Type B pancreatic cell (in vitro differentiated cells): ENCODE measurements around the gene RAD1. TPM values are rescaled to one million over a fixed set of nuclear protein-coding genes. Genes with fewer than 3 reads are reported as not detected.

Experiments used
- DNase-seq: peaks from one replicate; pipeline ENCODE4 v3.0.0; 2021; ENCODE audit warnings: mixed read lengths; ENCODE audit not compliant: unreplicated experiment; ENCODE audit errors: extremely low spot score
- H3K27ac Mint-ChIP-seq: 2 replicates; pipeline ENCODE4 v1.8.0; 2021; ENCODE audit warnings: mild to moderate bottlenecking, mixed read lengths
- H3K27me3 Mint-ChIP-seq: 2 replicates; pipeline ENCODE4 v1.8.0; 2021; ENCODE audit warnings: mixed read lengths
- H3K36me3 Mint-ChIP-seq: 2 replicates; pipeline ENCODE4 v1.8.0; 2021; ENCODE audit warnings: mixed read lengths
- H3K4me1 Mint-ChIP-seq: one replicate; pipeline ENCODE4 v1.8.0; 2021; ENCODE audit warnings: mixed read lengths; ENCODE audit not compliant: unreplicated experiment
- H3K4me3 Mint-ChIP-seq: 2 replicates; pipeline ENCODE4 v1.8.0; 2021; ENCODE audit warnings: mild to moderate bottlenecking, mixed read lengths
- H3K9me3 Mint-ChIP-seq: 2 replicates; pipeline ENCODE4 v1.8.0; 2021; ENCODE audit warnings: mixed read lengths
- long read RNA-seq: library from polyadenylated mRNA; unstranded; transcript quantifications from one replicate; pipeline ENCODE4 v2.0.0, GENCODE V29; 2020
- total RNA-seq: library from RNA; stranded (reverse); gene quantifications from 2 replicates; pipeline ENCODE4 v1.2.1, GENCODE V29; 2021; ENCODE audit warnings: low replicate concordance
- TF ChIP-seq, protein P1 (sequence below): fragments of 200-600 bp; sonication (generic); conservative IDR thresholded peaks from 2 replicates; pipeline ENCODE4 v1.5.0; 2021; ENCODE audit warnings: antibody characterized with exemption, mild to moderate bottlenecking

The RAD1 gene
- 19.5 and 20.9 TPM in 2 replicates for total RNA-seq
- long read RNA-seq, full-length matches to known transcripts = 81 of 103 reads
- long read RNA-seq, partial matches to known transcripts = 7 of 103 reads
- long read RNA-seq, other reads (novel, unspliced or antisense) = 15 of 103 reads

DNA sequence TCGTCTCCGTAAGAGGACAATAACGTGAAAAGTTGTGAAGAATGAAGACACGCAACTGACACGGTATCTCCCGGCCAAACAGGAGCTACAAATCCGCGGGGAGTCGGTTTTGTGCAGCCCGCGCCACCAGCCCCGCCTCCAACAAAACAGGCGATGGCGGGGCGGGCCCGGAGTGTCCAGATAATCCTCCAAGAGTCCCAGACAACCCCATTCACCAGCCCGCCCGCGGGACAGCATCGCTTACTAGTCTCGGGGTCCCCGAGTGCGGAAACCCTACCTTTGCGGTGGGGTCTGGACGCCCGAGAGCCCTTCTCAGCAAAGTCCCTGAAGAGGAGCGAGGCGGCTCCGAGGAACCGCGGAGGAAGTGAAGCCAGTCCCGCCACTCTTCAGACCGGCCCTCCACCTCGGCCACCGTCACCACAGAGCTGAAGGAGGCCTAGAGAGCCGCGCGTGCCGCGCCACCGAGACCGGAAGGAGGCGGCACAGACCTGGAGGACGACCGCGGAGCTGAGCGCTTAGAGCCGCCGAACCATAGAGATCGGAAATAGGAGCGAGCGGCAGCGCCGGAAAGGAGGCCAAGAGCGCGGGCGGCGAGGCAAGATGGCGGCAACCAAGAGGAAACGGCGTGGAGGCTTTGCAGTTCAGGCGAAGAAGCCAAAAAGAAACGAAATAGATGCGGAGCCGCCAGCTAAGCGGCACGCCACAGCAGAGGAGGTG lies at the start of gene RAD1, which contains the start of gene BRIX1:
Gene RAD1, minus strand, starts transcription at position 366 of the 717 bp plus-strand sequence. CDS start 612 bp downstream, outside the sequence.
Gene BRIX1, plus strand, starts transcription at position 573 of the 717 bp plus-strand sequence. Its CDS starts 28 bp downstream, at position 601.
- H3K27ac Mint-ChIP-seq = no peak within 1 kb of the TSS
- TF ChIP-seq, protein P1, sequence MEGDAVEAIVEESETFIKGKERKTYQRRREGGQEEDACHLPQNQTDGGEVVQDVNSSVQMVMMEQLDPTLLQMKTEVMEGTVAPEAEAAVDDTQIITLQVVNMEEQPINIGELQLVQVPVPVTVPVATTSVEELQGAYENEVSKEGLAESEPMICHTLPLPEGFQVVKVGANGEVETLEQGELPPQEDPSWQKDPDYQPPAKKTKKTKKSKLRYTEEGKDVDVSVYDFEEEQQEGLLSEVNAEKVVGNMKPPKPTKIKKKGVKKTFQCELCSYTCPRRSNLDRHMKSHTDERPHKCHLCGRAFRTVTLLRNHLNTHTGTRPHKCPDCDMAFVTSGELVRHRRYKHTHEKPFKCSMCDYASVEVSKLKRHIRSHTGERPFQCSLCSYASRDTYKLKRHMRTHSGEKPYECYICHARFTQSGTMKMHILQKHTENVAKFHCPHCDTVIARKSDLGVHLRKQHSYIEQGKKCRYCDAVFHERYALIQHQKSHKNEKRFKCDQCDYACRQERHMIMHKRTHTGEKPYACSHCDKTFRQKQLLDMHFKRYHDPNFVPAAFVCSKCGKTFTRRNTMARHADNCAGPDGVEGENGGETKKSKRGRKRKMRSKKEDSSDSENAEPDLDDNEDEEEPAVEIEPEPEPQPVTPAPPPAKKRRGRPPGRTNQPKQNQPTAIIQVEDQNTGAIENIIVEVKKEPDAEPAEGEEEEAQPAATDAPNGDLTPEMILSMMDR = no peak
- H3K4me3 Mint-ChIP-seq = no peak within 1 kb of the TSS
- H3K9me3 Mint-ChIP-seq = no peaks in the 10 kb centered on the region
- H3K4me1 Mint-ChIP-seq = peaks cover 19% of the 10 kb centered on the region
- H3K27me3 Mint-ChIP-seq = no peaks in the 10 kb centered on the region
- DNase-seq = peak; percentile 96
- peaks cover 16% of the 10 kb centered on the region for H3K36me3 Mint-ChIP-seq

- no peaks in the 10 kb centered on the region for H3K27me3 Mint-ChIP-seq
- TF ChIP-seq, protein P1 = no peak
- no peak overlapping the region for H3K4me3 Mint-ChIP-seq
- H3K36me3 Mint-ChIP-seq = peaks cover 12% of the 10 kb centered on the region
- peaks cover 7% of the 10 kb centered on the region for H3K4me1 Mint-ChIP-seq
- H3K9me3 Mint-ChIP-seq = no peaks in the 10 kb centered on the region
- DNase-seq = no peak
- no peak overlapping the region for H3K27ac Mint-ChIP-seq
These were observed 44.0 kb upstream of the RAD1 start for GRCh38 chr5:34959323-34959722.

DNA sequence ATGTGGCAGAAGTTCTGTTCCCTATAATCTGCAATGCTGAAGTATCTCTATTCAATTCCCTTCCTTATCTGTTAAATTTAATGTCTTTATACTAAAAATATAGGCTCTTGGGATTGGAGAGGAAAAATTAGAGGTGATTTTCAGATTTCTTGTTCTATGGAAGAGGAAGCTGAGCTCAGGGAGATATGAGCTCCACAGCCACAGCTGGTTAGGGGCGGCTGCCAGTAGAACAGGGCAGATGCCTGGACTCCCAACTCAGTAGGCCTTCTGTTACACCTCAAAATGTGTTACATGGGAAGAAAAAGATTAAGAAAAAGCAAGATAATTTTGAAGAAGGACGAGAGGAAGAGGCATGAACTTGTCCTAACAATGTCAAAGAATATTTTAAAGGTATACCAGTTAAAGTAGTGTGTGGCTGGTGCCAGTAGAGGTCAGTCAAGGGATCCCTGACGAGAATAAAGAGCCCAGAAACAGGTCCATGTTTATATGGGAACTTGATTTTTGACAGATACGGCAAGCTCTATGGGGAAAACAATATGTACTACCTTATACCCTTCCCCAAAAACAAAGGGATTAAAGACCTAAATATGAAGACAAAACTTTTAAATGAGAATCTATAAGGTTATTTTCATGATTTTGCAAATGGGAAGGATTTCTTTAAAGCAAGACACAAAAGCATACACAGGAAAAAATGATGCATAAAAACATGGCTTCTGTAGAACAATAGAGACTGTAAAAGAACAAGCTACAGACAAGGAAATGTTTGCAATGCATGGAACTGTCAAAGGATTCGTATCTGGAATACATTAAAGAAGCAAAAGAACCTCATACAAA lies 42.8 kb upstream of the RAD1 start:
- Mint-ChIP-seq H3K4me1 (peaks cover 7% of the 10 kb centered on the region), H3K27me3 (no peaks in the 10 kb centered on the region), H3K36me3 (peaks cover 12% of the 10 kb centered on the region), H3K9me3 (no peaks in the 10 kb centered on the region), H3K4me3 (no peak overlapping the region), H3K27ac (no peak overlapping the region)
- TF ChIP-seq, protein P1 = peak; percentile 74
- DNase-seq = no peak

DNA sequence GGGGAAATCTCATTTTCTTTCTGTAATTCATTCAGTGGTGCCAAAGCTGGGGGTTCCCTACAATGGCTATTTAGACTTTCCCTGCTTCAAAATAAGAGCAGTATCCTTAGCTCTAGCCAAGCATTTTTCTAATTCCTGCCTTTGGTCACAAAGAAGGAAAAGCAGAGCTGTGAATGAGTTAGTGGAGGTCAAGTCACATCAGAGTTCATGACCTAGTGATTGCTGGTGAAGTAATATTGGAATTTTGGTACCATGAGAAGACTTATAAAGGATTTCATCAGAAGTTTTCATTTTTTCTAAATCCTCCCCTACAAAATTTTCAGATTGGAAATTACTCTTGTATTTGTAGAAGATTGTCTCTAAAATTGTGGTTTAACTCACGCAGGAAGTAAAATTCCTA lies 42.0 kb upstream of the RAD1 start:
- peaks cover 7% of the 10 kb centered on the region for H3K4me1 Mint-ChIP-seq

GRCh38 chr5:34944460-34945047 lies 29.2 kb upstream of the RAD1 start:
- TF ChIP-seq, protein P1 = no peak
- H3K27ac Mint-ChIP-seq = no peak overlapping the region
- peaks cover 42% of the 10 kb centered on the region for H3K36me3 Mint-ChIP-seq
- no peaks in the 10 kb centered on the region for H3K27me3 Mint-ChIP-seq
- no peaks in the 10 kb centered on the region for H3K4me1 Mint-ChIP-seq
- no peaks in the 10 kb centered on the region for H3K9me3 Mint-ChIP-seq
- H3K4me3 Mint-ChIP-seq = no peak overlapping the region
- DNase-seq = no peak

More for the DNA sequence above, 42.0 kb upstream of the RAD1 start:
- Mint-ChIP-seq H3K27ac (no peak overlapping the region), H3K9me3 (no peaks in the 10 kb centered on the region), H3K36me3 (peaks cover 12% of the 10 kb centered on the region), H3K27me3 (no peaks in the 10 kb centered on the region), H3K4me3 (no peak overlapping the region)
- no peak for DNase-seq
- TF ChIP-seq, protein P1 = no peak
